HG03064 (cell line): Measurements from ENCODE around the gene RTN1.

Experiments
- ATAC-seq: cut with Tn5 transposase; IDR thresholded peaks from one replicate; pipeline ENCODE4 v1.9.1; 2021; ENCODE audit warnings: low read depth; ENCODE audit not compliant: unreplicated experiment

Gene RTN1

DNA sequence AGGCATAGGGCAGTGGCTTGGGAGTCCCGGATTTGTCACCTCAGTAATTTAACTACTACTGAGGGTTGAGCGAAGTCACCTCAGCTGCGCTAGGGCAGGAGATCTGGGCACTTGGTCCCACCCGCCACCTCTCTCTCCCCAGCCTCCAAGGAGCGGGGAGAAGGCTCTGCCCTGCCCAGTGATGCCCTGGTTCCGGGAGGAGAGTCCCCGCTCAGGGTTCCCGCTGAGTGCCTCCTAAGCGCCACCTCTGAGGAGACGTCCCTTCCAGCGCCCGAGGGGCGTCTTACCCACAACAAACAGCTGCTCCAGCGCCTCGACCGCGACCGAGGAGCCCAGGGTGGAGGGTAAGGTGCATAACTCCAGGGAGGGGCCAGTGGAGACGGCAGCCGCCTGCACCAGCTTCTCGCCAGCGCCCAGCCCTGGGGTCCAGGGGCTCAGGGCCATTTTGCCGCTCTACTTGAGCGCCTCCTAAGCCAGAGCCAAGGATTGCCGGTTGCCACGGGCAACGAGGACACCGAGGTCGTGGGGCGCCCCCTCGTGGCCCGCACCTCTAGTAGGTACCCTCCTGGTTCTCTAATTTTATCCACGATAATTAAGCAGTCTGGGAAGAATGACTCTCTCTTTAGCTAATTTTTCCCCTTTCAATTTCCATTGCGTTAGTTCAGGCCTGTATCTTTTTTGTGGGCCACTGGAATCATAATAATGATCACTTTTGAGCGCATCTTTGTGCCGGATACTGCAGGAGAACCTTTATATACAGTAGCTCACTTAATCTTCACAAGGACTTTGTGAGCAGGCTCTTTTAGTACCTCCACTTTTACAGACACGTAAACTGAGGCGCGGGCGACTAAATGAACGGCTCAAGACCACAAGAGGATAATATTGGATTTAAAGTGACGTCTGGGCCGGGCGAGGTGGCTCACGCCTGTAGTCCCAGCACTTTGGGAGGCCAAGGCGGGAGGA is 294.0 kb downstream of the RTN1 start, which contains the start of gene CCDC175:
Gene CCDC175 (minus strand): TSS at position 481 of the 963 bp plus-strand sequence. CDS start 37 bp downstream, at position 444.
- peak; percentile 96 for ATAC-seq

- ATAC-seq = no peak
Measured at GRCh38 chr14:59570122-59570521, 300.5 kb downstream of the RTN1 start.

- ATAC-seq = no peak
Measured at GRCh38 chr14:59566725-59567124, 303.9 kb downstream of the RTN1 start.

GRCh38 chr14:59566296-59566695 is 304.3 kb downstream of the RTN1 start:
- ATAC-seq = no peak

DNA sequence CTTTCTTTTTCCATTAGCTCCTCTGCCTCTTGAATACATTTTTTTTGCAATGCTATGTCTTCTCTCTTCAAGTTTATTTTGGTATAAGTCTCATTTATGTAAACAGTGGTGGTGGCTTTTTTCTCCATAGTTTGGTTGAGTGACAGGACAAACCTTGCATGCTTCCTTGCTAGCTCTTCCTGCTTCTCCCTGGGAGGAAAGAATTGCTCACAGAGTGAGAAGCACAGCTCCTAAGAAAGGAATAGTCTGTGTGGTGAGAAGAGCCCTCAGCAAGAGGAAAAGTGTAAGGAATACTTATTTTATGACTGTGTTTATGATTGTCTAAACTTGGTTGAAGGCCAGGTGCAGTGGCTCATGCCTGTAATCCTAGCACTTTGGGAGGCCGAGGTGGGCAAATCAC is 305.5 kb downstream of the RTN1 start:
- no peak for ATAC-seq

- no peak for ATAC-seq
Measured at GRCh38 chr14:59564366-59564765, 306.2 kb downstream of the RTN1 start.

DNA sequence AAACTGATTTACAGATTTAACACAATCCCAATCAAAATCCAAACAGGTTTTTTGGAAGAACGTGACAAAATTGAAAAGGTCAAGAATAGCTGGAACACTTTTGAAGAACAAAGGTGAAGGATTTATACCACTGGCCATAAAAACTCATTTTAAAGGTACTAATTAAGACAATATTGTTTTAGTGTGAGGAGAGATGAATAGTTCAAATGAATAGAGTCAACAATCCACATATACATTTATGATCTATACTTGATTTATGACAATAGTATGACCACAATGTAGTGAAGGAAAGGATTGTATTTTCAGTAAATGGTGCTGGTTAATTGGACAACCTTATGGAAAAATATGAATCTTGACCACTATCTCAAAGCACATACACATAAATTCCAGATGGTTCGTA is 323.3 kb downstream of the RTN1 start:
- no peak for ATAC-seq
